IMR-90 (cell line): ENCODE measurements around the gene F2RL3.

Source experiments
- BHLHE40 ChIP-seq: fragments of 150-350 bp; IDR thresholded peaks from 2 replicates; pipeline ENCODE4 v1.6.1; 2016; ENCODE audit warnings: mild to moderate bottlenecking, low read depth, low read length
- CEBPB ChIP-seq: IDR thresholded peaks from 2 replicates; pipeline ENCODE4 v1.6.1; 2012; ENCODE audit warnings: low read depth, low read length, improper control_type of control experiment
- CHD1 ChIP-seq: IDR thresholded peaks from 2 replicates; pipeline ENCODE4 v1.6.1; 2012; ENCODE audit warnings: low read depth, low read length, improper control_type of control experiment
- FOS ChIP-seq: fragments of 150-350 bp; IDR thresholded peaks from 2 replicates; pipeline ENCODE4 v1.6.1; 2016; ENCODE audit warnings: low read depth, low read length
- MAFK ChIP-seq: IDR thresholded peaks from 2 replicates; pipeline ENCODE4 v1.6.1; 2012; ENCODE audit warnings: low read depth, low read length, improper control_type of control experiment
- MAZ ChIP-seq: IDR thresholded peaks from 2 replicates; pipeline ENCODE4 v1.6.1; 2012; ENCODE audit warnings: low read depth, mild to moderate bottlenecking, low read length, improper control_type of control experiment, moderate library complexity, borderline replicate concordance
- NFE2L2 ChIP-seq: fragments of 150-350 bp; IDR thresholded peaks from 2 replicates; pipeline ENCODE4 v1.6.1; 2016; ENCODE audit warnings: low read depth, mild to moderate bottlenecking, low read length
- POLR2A ChIP-seq: IDR thresholded peaks from 2 replicates; pipeline ENCODE4 v1.6.1; 2012; ENCODE audit warnings: mild to moderate bottlenecking, low read depth, low read length
- RAD21 ChIP-seq: IDR thresholded peaks from 2 replicates; pipeline ENCODE4 v1.6.1; 2012; ENCODE audit warnings: low read length, improper control_type of control experiment
- RCOR1 ChIP-seq: IDR thresholded peaks from 2 replicates; pipeline ENCODE4 v1.6.1; 2012; ENCODE audit warnings: mild to moderate bottlenecking, low read length, improper control_type of control experiment; ENCODE audit not compliant: insufficient replicate concordance
- RFX5 ChIP-seq: IDR thresholded peaks from 2 replicates; pipeline ENCODE4 v1.8.0; 2012; ENCODE audit warnings: low read depth, mild to moderate bottlenecking, low read length, moderate library complexity
- SMC3 ChIP-seq: fragments of 150-350 bp; IDR thresholded peaks from 2 replicates; pipeline ENCODE4 v1.6.1; 2016; ENCODE audit warnings: low read depth, mild to moderate bottlenecking, antibody characterized with exemption, low read length, moderate library complexity
- USF2 ChIP-seq: fragments of 150-350 bp; IDR thresholded peaks from 2 replicates; pipeline ENCODE4 v1.6.1; 2017; ENCODE audit warnings: mild to moderate bottlenecking, antibody characterized with exemption, low read length, low read depth
- TF ChIP-seq, protein P1 (sequence below): conservative IDR thresholded peaks from 2 replicates; pipeline ENCODE4 v1.5.1; 2012; ENCODE audit warnings: mild to moderate bottlenecking, low read depth, low read length, improper control_type of control experiment

- TF ChIP-seq, protein P1, sequence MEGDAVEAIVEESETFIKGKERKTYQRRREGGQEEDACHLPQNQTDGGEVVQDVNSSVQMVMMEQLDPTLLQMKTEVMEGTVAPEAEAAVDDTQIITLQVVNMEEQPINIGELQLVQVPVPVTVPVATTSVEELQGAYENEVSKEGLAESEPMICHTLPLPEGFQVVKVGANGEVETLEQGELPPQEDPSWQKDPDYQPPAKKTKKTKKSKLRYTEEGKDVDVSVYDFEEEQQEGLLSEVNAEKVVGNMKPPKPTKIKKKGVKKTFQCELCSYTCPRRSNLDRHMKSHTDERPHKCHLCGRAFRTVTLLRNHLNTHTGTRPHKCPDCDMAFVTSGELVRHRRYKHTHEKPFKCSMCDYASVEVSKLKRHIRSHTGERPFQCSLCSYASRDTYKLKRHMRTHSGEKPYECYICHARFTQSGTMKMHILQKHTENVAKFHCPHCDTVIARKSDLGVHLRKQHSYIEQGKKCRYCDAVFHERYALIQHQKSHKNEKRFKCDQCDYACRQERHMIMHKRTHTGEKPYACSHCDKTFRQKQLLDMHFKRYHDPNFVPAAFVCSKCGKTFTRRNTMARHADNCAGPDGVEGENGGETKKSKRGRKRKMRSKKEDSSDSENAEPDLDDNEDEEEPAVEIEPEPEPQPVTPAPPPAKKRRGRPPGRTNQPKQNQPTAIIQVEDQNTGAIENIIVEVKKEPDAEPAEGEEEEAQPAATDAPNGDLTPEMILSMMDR = no peak
- TF ChIP-seq USF2 (no peak), MAZ (no peak), RFX5 (0 out of 2 replicates have a peak, but pooled peaks have one; percentile 31), POLR2A (no peak), MAFK (no peak), CHD1 (no peak), RCOR1 (no peak), BHLHE40 (no peak), FOS (no peak), CEBPB (no peak), NFE2L2 (no peak), RAD21 (no peak), SMC3 (no peak)
Observed at GRCh38 chr19:16920816-16921529, 32.2 kb downstream of the F2RL3 start.
